ENCODE results near the gene ATAD1.

DNA sequence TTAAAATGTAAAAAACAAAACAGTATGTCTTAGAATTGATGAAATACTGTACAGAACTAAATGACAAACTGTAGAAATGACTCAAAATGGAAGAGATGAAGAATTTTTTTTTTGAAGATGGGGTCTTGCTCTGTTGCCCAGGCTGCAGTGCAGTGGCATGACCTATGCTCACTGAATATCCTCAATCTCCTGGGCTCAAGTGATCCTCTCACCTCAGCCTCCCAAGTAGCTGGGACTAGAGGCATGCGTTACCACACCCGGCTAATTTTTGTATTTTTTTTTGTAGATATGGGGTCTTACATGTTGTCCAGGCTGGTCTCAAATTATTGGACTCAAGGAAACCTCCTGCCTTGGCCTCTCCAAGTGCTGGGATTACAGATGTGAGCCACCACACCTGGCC is 36.5 kb downstream of the ATAD1 start:
- TF ChIP-seq, protein P1, sequence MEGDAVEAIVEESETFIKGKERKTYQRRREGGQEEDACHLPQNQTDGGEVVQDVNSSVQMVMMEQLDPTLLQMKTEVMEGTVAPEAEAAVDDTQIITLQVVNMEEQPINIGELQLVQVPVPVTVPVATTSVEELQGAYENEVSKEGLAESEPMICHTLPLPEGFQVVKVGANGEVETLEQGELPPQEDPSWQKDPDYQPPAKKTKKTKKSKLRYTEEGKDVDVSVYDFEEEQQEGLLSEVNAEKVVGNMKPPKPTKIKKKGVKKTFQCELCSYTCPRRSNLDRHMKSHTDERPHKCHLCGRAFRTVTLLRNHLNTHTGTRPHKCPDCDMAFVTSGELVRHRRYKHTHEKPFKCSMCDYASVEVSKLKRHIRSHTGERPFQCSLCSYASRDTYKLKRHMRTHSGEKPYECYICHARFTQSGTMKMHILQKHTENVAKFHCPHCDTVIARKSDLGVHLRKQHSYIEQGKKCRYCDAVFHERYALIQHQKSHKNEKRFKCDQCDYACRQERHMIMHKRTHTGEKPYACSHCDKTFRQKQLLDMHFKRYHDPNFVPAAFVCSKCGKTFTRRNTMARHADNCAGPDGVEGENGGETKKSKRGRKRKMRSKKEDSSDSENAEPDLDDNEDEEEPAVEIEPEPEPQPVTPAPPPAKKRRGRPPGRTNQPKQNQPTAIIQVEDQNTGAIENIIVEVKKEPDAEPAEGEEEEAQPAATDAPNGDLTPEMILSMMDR (IDR thresholded peaks at IDR 0.05), result no peak
- no peak for TF ChIP-seq POLR2A (IDR thresholded peaks at IDR 0.05)
